HG03196 (cell line): ENCODE measurements around the gene NFIB.

Experiments used
- ATAC-seq: cut with Tn5 transposase; IDR thresholded peaks from one replicate; pipeline ENCODE4 v1.9.1; 2021; ENCODE audit not compliant: unreplicated experiment

NFIB gene

GRCh38 chr9:14281136-14281795 is 32.7 kb downstream of the NFIB start:
- no peak for ATAC-seq

- no peak for ATAC-seq
These were observed 34.3 kb downstream of the NFIB start for GRCh38 chr9:14279671-14280070.

GRCh38 chr9:14278291-14278721 is 35.6 kb downstream of the NFIB start:
- ATAC-seq, result no peak

GRCh38 chr9:14277761-14278160 is 36.2 kb downstream of the NFIB start:
- no peak for ATAC-seq

- no peak for ATAC-seq
These were observed 36.7 kb downstream of the NFIB start for GRCh38 chr9:14277244-14277643.

- ATAC-seq, result no peak
These were observed 38.6 kb downstream of the NFIB start for GRCh38 chr9:14275331-14275730.

- no peak for ATAC-seq
These were observed 40.2 kb downstream of the NFIB start for GRCh38 chr9:14273696-14274121.

GRCh38 chr9:14272927-14273528 is 40.9 kb downstream of the NFIB start:
- ATAC-seq, result no peak

- no peak for ATAC-seq
These were observed 42.8 kb downstream of the NFIB start for GRCh38 chr9:14271093-14271673.

GRCh38 chr9:14270358-14271092 is 43.4 kb downstream of the NFIB start:
- no peak for ATAC-seq

- ATAC-seq, result no peak
These were observed 44.0 kb downstream of the NFIB start for GRCh38 chr9:14269916-14270315.

GRCh38 chr9:14263707-14264483 is 50.0 kb downstream of the NFIB start:
- no peak for ATAC-seq

- ATAC-seq, result no peak
These were observed 51.1 kb downstream of the NFIB start for GRCh38 chr9:14262827-14263226.

GRCh38 chr9:14261616-14262015 is 52.3 kb downstream of the NFIB start:
- no peak for ATAC-seq

GRCh38 chr9:14260101-14260500 is 53.8 kb downstream of the NFIB start:
- ATAC-seq, result no peak

- no peak for ATAC-seq
These were observed 55.2 kb downstream of the NFIB start for GRCh38 chr9:14258660-14259239.

- no peak for ATAC-seq
These were observed 55.8 kb downstream of the NFIB start for GRCh38 chr9:14258156-14258555.

GRCh38 chr9:14256588-14256987 is 57.4 kb downstream of the NFIB start:
- ATAC-seq, result no peak

- ATAC-seq, result no peak
These were observed 62.5 kb downstream of the NFIB start for GRCh38 chr9:14251154-14252071.

- no peak for ATAC-seq
These were observed 63.2 kb downstream of the NFIB start for GRCh38 chr9:14250794-14251153.
